HG03108 (cell line): ENCODE results near the gene SNIP1.
"Not testable (repeated sequence)": the region's sequence is repeated elsewhere in the genome, so short reads cannot be mapped to it uniquely, and the experiment has no call there.

Experiments used
- ATAC-seq: cut with Tn5 transposase; IDR thresholded peaks from one replicate; pipeline ENCODE4 v1.9.1; 2021; ENCODE audit warnings: moderate library complexity; ENCODE audit not compliant: unreplicated experiment

Gene SNIP1

GRCh38 chr1:37514350-37515184, 39.5 kb downstream of the SNIP1 start, which contains the start of gene MEAF6:
MEAF6 (minus strand) TSS chr1:37514766; CDS start chr1:37514746, 20 bp downstream.
- ATAC-seq, result peak; percentile 78

DNA sequence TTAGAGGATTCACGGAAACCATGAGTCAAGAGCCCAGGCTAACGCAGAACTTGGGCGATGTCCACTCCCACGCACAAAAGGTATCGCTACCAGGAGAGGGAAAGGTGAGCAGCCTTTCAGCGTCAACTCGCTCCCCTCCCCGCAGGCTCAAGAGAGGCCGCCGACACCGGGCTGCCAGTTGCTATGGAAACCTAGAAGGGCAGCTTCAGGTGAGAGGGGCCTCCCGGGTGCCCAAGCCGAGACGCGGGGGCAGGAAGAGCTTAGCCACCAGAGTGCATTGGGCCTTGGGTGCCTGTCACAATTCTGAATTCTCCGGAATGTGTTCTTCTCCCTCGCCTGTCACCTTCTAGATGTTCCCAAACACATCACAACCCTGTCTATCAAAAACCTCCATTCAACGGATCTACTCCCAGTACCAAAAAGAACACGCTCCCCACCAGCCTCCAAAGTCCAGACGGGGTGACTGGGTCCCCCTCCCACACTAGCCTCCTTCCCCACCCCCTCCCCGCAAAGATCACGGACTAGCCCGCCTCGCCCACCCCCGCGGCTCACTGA, 40.2 kb downstream of the SNIP1 start:
- no peak for ATAC-seq

DNA sequence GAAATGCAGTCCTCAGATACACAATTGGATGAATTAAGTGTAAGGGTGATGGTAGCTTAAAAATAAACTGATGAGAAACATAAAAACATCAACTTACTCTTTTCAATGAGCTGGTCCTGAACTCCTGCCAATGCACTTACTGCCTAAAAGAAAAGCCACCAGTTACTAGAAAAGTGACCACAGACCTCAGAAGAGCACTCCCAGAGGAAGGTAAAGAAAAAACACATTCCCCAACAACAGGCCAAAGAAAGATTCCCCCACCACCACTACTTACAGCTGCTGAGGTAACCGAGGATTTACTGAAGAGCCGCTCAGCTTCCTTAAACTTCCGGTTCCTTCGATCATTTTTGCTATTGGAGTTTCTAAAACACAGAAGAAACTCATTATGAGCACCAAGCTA, 44.9 kb downstream of the SNIP1 start:
- ATAC-seq, result no peak

- ATAC-seq, result no peak
Measured at GRCh38 chr1:37506740-37507139, 47.4 kb downstream of the SNIP1 start.

DNA sequence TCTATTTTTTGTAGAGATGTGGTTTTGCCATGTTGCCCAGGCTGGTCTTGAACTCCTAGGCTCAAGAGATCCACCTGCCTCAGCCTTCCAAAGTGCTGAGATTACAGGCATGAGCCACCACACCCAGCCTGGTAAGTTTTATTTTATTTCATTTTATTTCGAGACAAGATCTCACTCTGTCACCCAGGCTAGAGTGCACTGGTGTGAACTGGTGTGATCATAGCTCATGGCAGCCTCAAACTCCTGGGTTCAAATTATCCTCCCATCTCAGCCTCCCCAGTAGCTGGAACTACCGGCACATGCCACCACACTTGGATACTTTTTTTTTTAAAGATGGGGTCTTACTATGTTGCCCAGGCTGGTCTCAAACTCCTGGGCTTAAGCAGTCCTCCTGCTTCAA, 51.3 kb downstream of the SNIP1 start:
- ATAC-seq, result not testable (repeated sequence)

GRCh38 chr1:37502104-37502503, 52.0 kb downstream of the SNIP1 start:
- no peak for ATAC-seq

DNA sequence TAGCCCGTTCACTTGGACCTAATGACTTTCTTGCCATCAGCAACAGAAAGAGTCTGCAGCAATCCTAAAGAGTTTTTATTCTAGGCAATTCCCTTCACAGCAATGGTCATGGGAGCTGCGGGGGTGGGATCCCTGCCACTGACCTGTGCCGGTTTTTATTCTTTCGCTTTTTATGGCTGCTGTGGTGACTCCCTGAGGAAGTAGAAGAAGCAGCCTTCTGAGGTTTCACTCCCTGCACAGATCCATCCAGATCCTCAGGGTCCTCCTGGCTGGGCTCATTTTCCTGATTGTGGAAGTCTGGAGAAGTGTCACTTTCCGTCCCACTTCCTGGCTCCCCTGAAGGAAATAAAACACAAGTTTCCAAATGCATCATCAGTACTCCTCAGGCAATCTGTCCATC, 52.4 kb downstream of the SNIP1 start:
- no peak for ATAC-seq

DNA sequence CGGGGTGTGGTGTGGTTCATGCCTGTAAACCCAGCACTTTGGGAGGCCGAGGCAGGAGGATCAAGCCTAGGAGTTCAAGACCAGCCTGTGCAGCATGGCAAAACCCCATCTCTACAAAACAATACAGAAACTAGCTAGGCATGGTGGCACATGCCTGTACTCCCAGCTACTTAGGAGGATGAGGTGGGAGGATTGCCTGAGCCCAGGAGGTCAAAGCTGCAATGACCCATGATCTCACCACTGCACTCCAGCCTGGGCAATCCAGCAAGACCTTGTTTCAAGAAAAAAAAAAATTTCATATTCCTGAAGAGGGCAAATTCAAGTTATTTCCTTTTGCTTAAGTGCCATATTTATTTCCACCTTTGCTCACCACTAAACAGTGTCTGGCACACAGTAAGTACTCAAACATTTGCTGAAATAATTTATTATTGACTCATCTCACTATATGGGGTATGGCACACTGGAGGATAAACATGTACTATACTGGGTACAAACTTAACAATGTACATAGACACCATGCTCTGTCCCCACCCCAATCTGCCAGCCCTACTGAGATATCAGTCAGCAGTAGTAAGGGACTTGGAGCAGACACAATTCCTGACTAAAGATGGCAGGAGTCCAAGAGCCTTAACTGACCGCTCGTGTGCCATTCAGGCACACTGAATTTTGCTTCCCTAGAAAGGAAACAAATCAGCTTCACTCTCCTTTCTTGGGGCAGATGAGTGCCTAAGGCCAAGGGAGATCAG, 55.0 kb downstream of the SNIP1 start:
- ATAC-seq, result no peak

- no peak for ATAC-seq
Measured at GRCh38 chr1:37497832-37498231, 56.3 kb downstream of the SNIP1 start.

DNA sequence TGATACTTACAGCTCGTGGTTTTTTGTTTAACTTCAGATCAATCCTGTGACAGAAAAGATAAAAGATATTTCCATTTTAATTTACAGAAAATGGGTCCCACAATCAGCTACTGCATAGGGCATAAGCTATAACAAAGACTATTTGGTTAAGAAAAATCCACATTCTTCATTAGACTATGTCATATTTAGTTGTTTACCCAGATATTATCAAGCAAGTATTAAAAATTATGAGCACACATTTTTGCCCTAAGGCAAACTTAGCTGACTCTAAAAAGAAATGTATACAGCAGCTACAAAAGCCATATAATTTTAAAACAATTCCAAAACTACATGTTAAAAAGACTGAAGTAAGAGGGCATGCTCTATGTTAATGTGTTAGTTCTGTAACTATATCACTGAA, 58.2 kb downstream of the SNIP1 start:
- no peak for ATAC-seq

DNA sequence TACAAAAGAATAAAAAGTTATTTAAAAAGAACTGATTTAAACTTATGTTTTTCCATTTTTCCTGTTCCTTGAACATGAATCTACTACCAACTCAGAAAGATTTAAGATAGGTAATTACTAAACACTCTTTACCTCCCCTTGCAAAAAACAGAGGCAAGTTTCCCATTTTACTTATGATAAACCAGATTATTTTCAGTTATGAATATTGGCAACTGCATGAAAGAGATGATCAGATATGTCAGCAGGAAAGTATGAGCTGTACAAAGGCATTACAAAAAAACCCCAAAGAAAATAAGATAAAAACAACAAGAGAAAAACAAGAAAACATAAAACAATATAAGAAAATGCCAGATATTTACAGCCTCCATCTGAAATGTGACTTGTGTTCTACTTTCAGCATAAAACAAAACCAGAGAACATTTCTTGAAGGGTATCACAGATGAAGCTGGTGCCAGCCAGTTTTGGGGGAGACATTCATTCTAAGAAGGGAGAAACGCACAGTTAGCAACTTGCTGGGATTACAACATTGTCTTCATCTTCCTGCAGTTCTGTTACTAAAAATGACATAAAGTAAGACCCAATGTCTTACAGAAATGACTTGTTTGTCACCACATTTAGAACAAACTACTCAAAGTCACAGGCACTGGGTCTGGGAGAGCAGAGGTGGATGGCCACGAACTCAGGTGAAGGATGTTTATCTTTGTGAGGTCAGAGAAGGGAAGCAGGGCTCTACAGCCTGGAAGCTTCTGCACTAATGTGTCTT, 60.6 kb downstream of the SNIP1 start:
- no peak for ATAC-seq

DNA sequence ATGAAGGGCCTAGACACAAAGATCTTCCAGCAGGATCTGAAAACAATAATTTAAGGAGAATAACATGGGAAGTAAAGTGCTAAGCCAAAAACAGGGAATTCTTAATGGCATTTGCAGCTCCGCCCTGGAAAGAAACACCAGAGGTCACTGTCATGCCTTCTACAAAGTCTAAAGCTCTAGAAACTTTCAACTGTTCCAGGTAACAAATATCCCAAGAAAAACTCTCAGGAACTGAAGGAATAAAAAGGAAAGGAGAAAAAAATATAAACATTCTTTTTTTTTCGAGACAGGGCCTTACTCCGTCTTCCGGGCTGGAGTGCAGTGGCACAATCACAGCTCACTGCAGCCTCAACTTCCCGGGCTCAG, 66.5 kb downstream of the SNIP1 start:
- ATAC-seq, result no peak

DNA sequence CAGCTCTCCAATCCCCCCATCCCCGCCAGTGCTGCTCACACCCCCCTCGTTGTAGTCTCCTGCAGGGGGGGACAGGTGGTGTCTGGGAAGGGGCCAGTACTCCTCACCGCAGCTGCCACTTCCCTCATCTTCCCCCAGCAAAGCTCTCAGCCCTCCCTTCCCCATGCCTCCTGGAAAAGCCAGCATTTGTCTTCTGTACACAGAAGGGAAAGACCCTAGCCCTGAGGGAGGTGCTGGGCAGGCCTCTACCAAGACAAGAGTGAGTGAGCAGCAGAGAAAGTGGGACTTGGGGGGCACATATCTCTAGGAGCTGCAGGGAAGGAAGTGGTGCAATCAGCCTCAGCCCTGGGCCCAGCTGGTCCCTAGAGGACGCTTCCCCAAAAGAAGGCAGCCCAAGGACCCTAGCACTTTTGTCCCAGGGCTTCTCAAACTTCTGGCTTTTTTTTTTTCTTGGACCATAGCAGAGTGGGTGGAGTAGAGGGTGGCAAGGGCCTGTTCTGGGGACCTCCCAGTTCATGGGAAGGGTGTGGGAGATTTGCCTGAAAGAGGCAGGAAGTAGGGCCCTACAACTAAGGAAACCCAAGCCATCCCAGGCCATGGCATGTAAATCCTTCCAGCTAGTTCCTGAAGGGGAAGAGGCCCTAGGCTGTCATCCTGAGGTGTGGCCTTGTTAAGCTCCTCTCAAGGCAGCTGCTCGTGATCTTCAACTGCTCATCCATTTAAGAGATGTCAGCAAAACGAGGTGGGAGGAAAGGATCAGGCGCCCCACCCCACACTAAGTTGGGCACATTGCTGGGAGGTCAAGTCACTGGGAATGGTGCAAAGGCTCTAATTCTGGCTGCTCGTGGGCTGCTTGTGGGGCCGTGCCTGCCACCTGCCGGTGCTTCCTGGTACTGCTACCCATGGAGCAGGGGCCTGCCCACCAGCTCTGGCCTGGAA, 67.1 kb downstream of the SNIP1 start:
- no peak for ATAC-seq

DNA sequence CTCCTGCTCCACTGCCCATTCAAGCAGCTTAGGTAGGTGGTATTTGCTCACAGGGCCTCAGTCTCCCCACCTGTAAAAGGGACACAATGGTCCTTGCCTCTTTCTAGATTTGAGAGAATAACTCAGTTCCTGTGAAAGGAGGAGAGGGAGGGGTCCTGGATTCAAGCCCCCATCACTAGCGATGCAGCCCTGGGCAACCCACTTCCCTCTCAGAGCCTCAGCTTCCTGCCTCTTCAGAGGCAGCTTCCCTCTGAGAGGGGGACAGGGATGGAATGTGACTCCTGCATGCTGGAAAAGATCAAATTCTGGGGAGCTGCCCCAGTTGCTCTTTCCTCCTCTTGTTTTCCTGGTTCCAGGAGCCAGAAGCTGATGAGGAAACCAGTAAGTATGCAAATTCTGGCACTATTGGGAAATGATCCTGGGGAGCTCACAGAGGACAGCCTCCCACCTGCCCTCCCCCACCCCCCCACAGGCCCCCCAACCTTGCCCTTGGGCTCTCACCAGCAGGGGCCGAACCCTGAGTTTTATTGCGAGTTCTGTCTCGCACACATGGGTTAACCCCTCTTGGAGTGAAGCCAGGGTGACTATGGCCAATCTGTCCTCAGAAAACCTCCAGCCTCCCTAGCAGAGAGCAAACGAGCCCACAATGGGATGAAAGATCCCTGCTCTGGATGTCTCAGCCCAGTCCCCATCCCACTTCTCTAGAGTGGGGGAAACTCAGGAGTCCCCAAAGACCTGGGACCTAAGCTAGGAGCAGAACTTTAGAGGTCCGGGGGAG, 68.0 kb downstream of the SNIP1 start:
- ATAC-seq, result no peak
